ENCODE results near the gene HIP1.
"Not testable (repeated sequence)": the region's sequence is repeated elsewhere in the genome, so short reads cannot be mapped to it uniquely, and the experiment has no call there.

The HIP1 gene

GRCh38 chr7:75738975-75739795, 444 bp upstream of the HIP1 start:
- DNase-seq, result peak; percentile 96 to 100 (median 100)

- no peak for DNase-seq
These were observed 711 bp downstream of the HIP1 start for GRCh38 chr7:75737856-75738603.

DNA sequence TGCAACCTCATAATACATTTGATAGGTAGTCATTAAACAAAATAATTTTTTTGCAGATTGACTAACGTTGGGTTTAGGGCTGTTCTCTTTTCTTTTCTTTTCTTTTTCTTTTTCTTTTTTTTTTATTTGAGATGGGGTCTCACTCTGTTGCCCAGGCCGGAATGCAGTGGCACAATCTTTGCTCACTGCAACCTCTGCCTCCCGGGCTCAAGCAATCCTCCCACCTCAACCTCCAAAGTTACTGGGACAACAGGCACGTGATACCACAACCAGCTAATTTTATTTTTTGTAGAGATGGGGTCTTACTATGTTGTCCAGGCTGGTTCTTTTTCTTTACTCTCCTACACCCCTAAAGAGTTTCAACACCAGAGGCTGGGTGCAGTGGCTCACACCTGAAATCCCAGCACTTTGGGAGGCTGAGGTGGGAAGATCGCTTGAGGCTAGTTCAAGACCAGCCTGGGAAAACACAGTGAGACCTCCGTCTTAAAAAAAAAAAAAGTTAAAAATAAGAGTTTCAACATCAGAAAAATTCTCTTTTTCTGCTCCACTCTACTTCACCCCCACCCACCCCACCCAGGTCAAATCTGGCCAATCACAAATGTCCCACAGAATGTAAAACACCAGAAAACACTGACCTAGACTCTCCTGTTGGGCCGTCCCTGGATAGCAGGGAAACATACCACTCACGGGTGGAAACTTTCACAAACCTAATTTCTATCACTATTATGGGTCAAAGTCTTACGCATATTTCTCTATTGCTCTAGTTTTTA, 3.0 kb downstream of the HIP1 start:
- DNase-seq, result no peak

DNA sequence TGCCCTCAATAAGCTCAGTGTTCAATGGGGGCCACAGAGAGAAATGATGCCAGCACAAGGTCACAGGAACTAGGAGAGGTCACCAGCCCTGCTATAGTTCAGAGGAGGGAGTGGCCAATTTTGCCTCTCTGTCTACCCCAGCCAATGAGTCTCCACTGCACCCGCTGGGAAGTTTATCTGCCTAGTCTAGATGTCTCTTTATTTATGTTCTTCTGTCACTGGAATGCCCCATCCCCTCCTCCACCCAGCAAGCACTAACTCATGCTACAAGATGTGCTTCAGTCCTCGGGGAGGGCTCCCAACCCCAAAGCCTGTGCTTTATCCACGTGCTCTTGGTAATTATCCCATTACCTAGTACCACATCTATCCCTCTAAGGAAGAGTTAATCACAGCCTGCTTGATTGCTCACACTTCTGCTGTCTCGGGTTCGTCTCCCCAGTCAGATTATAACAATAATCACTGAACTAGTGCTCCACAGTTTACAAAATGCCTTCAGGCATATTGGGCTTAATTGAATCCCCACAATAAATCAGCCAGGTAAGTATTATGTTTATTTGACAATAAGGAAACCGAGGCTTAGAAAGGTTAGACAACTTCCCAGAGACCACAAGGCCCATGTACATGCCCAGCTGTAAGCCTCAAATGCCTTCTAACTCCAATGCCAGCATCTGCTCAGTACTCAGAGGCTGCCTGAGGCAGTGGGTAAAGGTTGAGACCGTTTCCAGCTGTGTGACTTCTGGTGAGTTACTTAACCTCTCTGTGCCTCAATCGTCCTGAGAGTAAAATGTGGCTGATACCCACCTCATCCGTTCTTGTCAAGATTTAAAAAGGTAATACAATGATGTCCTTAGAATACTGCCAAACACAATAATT, 3.9 kb downstream of the HIP1 start:
- no peak for DNase-seq

DNA sequence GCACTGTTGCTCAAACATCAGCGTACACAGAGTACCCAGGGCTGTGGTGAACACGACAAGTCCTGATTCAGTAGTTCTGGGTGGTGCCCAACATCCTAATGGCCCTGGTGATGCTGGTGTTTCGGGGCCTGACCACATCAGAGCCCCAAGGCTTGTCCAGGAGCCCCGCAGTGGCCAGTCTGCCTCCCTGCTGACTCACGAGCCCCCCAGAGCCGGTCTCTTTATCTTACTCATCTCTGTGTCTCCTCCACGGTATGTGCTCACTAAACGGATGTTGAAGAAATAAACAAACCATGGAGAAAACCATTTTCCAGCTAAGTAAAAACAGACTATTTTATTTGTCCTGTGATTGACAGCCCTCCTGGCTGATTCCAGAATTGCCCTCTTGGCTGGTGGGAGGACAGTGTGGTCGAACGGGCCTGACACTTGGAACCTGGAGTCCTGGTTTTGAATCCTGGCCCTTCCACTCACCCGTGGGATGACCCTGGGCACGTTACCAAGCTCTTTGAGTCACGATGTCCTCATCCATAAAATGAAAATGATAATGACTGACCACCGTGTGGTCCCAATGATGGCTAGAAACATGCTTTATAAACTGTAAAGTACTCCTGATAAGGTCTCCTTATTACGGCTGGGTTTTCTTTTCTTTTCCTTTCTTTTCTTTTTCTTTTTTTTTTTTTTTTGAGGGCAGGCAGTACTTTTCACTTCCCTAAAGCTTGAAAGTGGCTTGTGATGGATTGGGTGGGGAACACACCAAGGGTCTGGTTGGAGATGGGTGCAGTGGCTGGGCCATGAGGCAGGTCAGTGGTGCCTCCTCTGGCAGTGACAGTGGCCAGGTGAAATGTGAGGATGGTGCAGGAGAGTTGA, 5.7 kb downstream of the HIP1 start:
- no peak for DNase-seq

DNA sequence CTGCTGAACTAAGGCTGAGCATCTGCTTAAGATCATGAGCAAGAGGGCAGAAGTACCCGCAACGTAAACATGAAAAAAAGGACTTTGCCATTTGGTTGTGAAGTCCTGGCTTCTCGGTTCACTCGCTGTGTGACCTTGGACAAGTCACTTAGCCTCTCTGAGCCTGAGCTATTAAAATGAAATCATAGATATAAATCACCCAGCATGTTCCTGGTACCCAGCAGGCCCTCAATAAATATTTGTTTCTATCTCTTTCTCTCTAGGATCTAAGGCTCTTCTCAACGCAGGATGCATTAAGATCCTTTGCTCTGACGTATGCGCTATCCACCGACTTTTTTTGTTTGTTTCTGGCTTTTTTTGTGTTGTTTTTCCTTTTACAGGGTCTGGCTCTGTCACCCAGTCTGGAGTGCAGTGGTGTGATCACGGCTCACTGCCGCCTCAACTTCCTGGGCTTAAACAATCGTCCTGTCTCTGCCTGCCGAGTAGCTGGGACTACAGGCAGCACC, 6.7 kb downstream of the HIP1 start:
- DNase-seq, result no peak

GRCh38 chr7:75729851-75730274, 8.9 kb downstream of the HIP1 start:
- no peak for DNase-seq

DNA sequence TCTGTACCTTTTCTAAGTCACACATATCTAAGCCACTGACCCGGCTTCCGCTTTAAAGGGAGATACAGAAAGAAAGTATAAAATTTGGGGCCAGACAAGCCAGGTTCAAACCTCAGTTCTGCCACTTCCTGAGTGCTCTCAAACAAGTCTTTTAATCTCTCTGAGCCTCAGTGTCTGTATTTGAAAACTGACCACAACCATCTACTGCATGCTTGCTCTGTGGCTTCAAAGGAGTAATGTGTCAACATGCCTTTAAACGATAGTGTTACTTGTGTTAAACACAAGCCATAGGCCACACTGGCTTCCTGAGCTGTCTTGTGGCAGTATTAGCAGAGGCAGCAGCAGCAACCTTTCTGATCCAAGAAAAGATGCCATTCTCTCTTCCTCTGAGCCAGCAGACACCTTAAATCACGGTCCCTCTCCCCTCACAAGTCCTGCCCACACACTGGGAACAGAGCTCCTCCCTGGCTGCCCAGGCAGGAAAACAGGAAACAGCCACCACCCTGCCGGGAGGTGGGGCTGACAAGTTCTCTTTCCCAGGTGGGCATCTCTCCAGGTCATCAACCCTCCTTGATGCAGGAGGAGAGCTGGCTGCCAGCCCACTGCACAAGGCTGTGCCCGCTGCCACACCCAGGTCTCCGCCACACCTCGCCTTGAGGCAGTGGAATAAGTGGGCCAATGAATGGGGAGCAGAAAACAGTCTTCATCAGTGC, 10.7 kb downstream of the HIP1 start:
- DNase-seq, result no peak

GRCh38 chr7:75727351-75727750, 11.4 kb downstream of the HIP1 start:
- not testable (repeated sequence) for DNase-seq

GRCh38 chr7:75725306-75725705, 13.4 kb downstream of the HIP1 start:
- no peak for DNase-seq

DNA sequence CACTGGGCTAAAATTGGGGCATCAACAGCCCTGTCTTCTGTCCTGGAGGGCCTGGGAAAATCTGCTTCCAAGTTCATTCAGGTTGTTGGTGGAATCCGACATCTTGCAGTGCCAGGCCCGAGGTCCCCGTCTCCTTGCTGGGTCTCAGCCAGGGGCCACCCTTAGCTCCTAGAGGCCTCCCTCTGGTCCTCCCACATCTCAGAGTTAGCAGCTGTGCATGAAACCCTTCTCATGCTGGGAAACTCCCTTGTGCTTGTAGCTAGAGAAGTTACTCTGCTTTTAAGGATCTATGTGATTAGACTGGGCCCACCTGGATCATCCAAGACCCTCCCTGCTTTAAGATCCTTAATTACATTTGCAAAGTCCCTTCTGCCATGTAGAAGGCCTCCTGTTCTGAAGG, 15.3 kb downstream of the HIP1 start:
- no peak for DNase-seq

GRCh38 chr7:75722373-75722772, 16.4 kb downstream of the HIP1 start:
- DNase-seq, result no peak

DNA sequence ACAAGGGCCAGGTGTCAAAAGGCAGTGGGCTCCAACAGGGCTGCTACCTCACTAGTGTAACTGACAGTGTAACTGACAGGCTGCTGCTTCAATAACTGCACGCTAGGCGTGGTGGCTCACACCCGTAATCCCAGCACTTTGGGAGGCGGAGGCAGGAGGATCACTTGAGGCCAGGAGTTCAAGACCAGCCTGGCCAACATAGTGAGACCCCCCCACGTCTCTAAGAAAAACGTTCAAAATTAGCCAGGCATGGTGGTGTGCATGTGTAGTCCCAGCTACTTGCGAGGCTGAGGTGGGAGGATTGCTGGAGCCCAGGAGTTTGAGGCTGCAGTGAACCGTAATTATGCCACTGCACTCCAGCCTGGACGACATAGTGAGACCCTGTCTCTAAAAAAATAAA, 16.8 kb downstream of the HIP1 start:
- DNase-seq, result not testable (repeated sequence)

- no peak for DNase-seq
These were observed 17.3 kb downstream of the HIP1 start for GRCh38 chr7:75721426-75721825.

DNA sequence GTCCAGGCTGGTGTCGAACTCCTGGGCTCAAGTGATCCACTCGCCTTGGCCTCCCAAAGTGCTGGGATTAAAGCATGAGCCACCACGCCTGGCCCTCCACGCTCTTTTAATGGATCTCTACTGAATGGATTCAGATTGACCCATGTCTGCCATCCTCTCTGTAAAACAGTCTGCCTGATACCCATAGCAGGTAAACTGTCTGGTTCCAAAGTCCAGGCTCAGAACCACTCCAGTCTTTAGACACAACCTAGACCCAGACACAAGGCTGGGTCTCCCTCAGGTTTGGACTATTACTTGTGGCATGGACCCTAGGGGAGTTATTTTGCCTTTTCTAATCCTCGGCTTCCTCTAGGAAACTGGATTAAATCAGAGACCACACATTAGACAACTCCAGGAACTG, 19.1 kb downstream of the HIP1 start:
- DNase-seq, result no peak

GRCh38 chr7:75718390-75719031, 20.2 kb downstream of the HIP1 start:
- no peak for DNase-seq

DNA sequence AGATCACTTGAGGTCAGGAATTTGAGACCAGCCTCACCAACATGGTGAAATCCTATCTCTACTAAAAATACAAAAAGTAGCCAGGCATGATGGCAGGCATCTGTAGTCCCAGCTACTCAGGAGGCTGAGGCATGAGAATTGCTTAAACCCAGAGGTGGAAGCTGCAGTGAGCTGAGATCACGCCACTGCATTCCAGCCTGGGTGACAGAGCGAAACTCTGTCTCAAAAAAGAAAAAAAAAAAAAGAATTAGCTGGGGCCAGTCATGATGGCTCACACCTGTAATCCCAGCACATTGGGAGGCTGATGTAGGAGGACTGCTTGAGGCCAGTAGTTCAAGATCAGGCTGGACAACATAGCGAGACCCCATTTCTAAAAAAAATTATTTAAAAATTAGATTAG, 21.0 kb downstream of the HIP1 start:
- not testable (repeated sequence) for DNase-seq

GRCh38 chr7:75716992-75717626, 21.6 kb downstream of the HIP1 start:
- no peak for DNase-seq

- DNase-seq, result no peak
These were observed 22.9 kb downstream of the HIP1 start for GRCh38 chr7:75715864-75716263.

Measured in activated naive CD4-positive, alpha-beta T cell (primary cell).